HCT116 (cell line): ENCODE results near the gene MICALL1. TPM values are rescaled to one million over a fixed set of nuclear protein-coding genes. Genes with fewer than 3 reads are reported as not detected.

Source experiments
- ATAC-seq: fragments of 200-7000 bp; cut with Tn5 transposase; 2 replicates; pipeline ENCODE4 v1.9.1; 2020; ENCODE audit warnings: mild to moderate bottlenecking, moderate library complexity
- BruUV-seq: library from RNA; stranded (reverse); fragments of 400-500 nt; replicated peaks from 2 replicates; lab custom pipeline; 2021; lab: Mats Ljungman, UMichigan
- CTCF ChIA-PET: fragments of 300-600 bp; sonication (Branson Sonifier 250); formaldehyde crosslinking; loops from one replicate; lab custom pipeline; 2021; ENCODE audit warnings: antibody characterized with exemption; lab: Charles Lee
- POLR2A ChIA-PET: fragments of 300-600, 350-600 bp; sonication (Branson Sonifier 250); formaldehyde crosslinking; loops from one replicate; lab custom pipeline; 2021; ENCODE audit warnings: antibody characterized with exemption; lab: Charles Lee
- RAD21 ChIA-PET, 2 experiments: fragments of 300-600 bp; sonication (Branson Sonifier 250); formaldehyde crosslinking; loops; one replicate each; lab custom pipeline; 2023; ENCODE audit warnings: low total read pairs in 2 of 2; ENCODE audit not compliant: uncharacterized antibody in 2 of 2, unreplicated experiment in 2 of 2, low non-redundant PET in 1 of 2; lab: Charles Lee
- DNase-seq: peaks from one replicate; pipeline ENCODE4 v3.0.0-alpha.2; 2010; ENCODE audit warnings: low read depth, low spot score
- H2AFZ ChIP-seq: fragments of 200-600 bp; shearing (Covaris generic), sonication (generic); 2 replicates; pipeline ENCODE4 v1.6.1; 2017; ENCODE audit warnings: low read depth, mixed run types, mixed read lengths, antibody characterized with exemption, low read length; ENCODE audit not compliant: poor library complexity, severe bottlenecking
- H3K27ac ChIP-seq: 2 replicates; pipeline ENCODE4 v1.5.1; 2012; ENCODE audit warnings: low read depth, low read length
- H3K27me3 ChIP-seq: fragments of 200-600 bp; sonication (generic); 2 replicates; pipeline ENCODE4 v1.6.1; 2016; ENCODE audit warnings: mixed run types, low read length, mixed read lengths; ENCODE audit not compliant: insufficient read depth
- H3K36me3 ChIP-seq, 2 experiments: fragments of 200-500 bp in 1 of 2; fragments of 200-600 bp in 1 of 2; sonication (Bioruptor generic) in 1 of 2; sonication (generic) in 1 of 2; 2 replicates each; pipeline versions ENCODE4 v1.5.1 to v1.6.1; 2014 to 2016; ENCODE audit warnings: low read length in 2 of 2, inconsistent platforms in 1 of 2, mixed read lengths in 1 of 2, mixed run types in 1 of 2; ENCODE audit not compliant: insufficient read depth in 2 of 2, control insufficient read depth in 1 of 2
- H3K4me1 ChIP-seq, 2 experiments: fragments of 200-600 bp in 1 of 2; sonication (generic) in 1 of 2; 2 replicates each; pipeline versions ENCODE4 v1.5.1 to v1.6.1; 2012 to 2017; ENCODE audit warnings: low read length in 2 of 2, inconsistent platforms in 1 of 2, mild to moderate bottlenecking in 1 of 2, mixed read lengths in 1 of 2, mixed run types in 1 of 2, moderate library complexity in 1 of 2; ENCODE audit not compliant: insufficient read depth in 2 of 2, control insufficient read depth in 1 of 2
- H3K4me2 ChIP-seq: fragments of 200-600 bp; sonication (generic); 2 replicates; pipeline ENCODE4 v1.6.1; 2017; ENCODE audit warnings: mixed run types, low read length, mixed read lengths
- H3K4me3 ChIP-seq, 2 experiments: fragments of 200-600 bp in 1 of 2; sonication (generic) in 1 of 2; replicated peaks in 1 of 2; 2 replicates each; pipeline ENCODE4 v1.5.1; 2011 to 2016; ENCODE audit warnings: low read length in 2 of 2, control low read depth in 1 of 2, low read depth in 1 of 2, mild to moderate bottlenecking in 1 of 2, mixed read lengths in 1 of 2, mixed run types in 1 of 2
- H3K79me2 ChIP-seq: fragments of 200-600 bp; sonication (generic); 2 replicates; pipeline ENCODE4 v1.6.1; 2017; ENCODE audit warnings: mild to moderate bottlenecking, mixed run types, low read length, moderate library complexity, mixed read lengths; ENCODE audit not compliant: insufficient read depth
- H3K9ac ChIP-seq: fragments of 200-600 bp; sonication (generic); 2 replicates; pipeline ENCODE4 v1.6.1; 2016; ENCODE audit warnings: low read length, mixed read lengths
- H3K9me2 ChIP-seq: fragments of 200-600 bp; sonication (generic), shearing (Covaris generic); 2 replicates; pipeline ENCODE4 v1.6.1; 2017; ENCODE audit warnings: mixed run types, mild to moderate bottlenecking, moderate library complexity; ENCODE audit not compliant: insufficient read depth
- H3K9me3 ChIP-seq, 2 experiments: fragments of 200-500 bp in 1 of 2; fragments of 200-600 bp in 1 of 2; sonication (Bioruptor generic) in 1 of 2; sonication (generic) in 1 of 2; 2 replicates each; pipeline ENCODE4 v1.6.1; 2014 to 2017; ENCODE audit warnings: low read length in 2 of 2, mixed read lengths in 2 of 2, inconsistent platforms in 1 of 2, low read depth in 1 of 2, mild to moderate bottlenecking in 1 of 2, mixed run types in 1 of 2, moderate library complexity in 1 of 2; ENCODE audit not compliant: control insufficient read depth in 1 of 2, insufficient read depth in 1 of 2
- H4K20me1 ChIP-seq: fragments of 200-600 bp; sonication (generic), shearing (Covaris generic); 2 replicates; pipeline ENCODE4 v1.6.1; 2017; ENCODE audit warnings: mixed run types, mild to moderate bottlenecking, moderate library complexity; ENCODE audit not compliant: insufficient read depth
- SIN3A ChIP-seq: IDR thresholded peaks from 2 replicates; pipeline ENCODE4 v1.6.1; 2012; ENCODE audit warnings: low read depth
- ZFX ChIP-seq: fragments of 450-650 bp; IDR thresholded peaks from 2 replicates; pipeline ENCODE4 v1.6.1; 2017
- intact Hi-C: fragments of 100-400 bp; cut with micrococcal nuclease; formaldehyde crosslinking; loops from 2 replicates; pipeline ENCODE4 v1.10.0; 2022
- total RNA-seq: library from RNA; stranded (reverse); gene quantifications from one replicate; pipeline ENCODE4 v1.2.1, GENCODE V29; 2021; ENCODE audit not compliant: unreplicated experiment
- TF ChIP-seq, protein P1 (sequence below): IDR thresholded peaks from 2 replicates; pipeline ENCODE4 v1.6.1; 2011; ENCODE audit warnings: mild to moderate bottlenecking, low read length, moderate library complexity; ENCODE audit not compliant: insufficient replicate concordance; ENCODE audit errors: extremely low read depth

The MICALL1 gene
- total RNA-seq, 1 experiment from 2014 or later = 35.2 TPM

DNA sequence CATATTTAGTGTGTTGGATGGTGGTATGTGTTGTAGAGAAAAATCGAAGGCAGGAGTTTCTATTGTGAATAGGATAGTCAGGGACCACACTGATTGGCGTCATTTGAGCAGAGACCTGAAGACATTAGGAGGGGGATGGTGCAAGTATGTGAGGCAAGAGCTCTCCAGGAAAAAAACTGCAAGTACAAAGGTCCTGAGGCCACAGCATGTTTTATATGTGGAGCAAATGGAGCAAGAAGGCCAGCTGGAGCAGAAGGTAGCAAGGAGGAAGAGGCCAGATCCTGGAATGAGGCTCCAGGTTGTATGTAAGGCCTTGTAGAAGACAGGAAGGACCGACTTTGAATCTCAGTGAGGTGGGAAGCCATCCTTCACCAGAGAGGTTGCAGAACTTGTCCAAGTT, 14.2 kb upstream of the MICALL1 start (continued):
- TF ChIP-seq, protein P1, sequence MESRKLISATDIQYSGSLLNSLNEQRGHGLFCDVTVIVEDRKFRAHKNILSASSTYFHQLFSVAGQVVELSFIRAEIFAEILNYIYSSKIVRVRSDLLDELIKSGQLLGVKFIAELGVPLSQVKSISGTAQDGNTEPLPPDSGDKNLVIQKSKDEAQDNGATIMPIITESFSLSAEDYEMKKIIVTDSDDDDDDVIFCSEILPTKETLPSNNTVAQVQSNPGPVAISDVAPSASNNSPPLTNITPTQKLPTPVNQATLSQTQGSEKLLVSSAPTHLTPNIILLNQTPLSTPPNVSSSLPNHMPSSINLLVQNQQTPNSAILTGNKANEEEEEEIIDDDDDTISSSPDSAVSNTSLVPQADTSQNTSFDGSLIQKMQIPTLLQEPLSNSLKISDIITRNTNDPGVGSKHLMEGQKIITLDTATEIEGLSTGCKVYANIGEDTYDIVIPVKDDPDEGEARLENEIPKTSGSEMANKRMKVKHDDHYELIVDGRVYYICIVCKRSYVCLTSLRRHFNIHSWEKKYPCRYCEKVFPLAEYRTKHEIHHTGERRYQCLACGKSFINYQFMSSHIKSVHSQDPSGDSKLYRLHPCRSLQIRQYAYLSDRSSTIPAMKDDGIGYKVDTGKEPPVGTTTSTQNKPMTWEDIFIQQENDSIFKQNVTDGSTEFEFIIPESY = no peak
- no peak for TF ChIP-seq SIN3A

DNA sequence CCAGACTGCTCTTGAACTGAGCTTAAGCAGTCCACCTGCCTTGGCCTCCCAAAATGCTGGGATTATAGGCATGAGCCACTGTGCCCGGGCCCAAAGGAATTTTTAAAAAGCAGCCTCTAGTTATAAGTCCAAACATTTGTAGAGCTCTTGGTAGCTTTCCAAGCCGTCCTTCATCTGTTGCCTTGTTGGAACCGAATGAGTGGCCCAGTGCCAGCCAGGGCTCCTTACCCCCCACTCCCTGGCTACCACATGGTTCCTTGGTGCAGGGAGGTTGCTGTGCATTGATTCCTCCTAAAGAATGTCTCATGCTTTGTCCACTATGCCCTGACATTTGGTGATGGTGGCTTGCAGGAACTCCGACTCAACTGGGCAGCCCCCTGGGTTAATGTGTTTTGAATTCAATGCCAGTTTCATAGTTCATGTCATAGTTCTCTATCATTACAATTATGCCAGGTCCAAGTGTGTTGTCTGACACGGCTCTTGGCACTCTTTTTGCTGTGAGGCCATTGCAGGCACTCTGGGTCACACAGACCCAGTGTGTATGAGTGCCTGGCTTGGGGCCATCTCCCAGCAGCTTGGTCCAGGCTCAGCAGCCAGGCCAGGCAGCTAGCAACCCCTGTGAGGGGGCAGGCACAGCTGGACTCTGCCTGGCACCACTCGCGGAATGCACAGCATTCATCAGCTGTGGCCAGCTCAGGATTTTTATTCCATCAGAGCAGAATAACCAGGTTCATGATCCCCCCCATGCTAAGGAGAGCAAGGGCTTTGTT, 13.3 kb upstream of the MICALL1 start:
- Histone ChIP-seq H3K9me2 (no peaks in the 10 kb centered on the region), H3K9ac (no peak overlapping the region), H3K79me2 (peaks cover 5% of the 10 kb centered on the region; the same call in 1 of the 2 replicates), H3K27me3 (no peaks in the 10 kb centered on the region), H2AFZ (no peak overlapping the region), H3K9me3 (no peaks in the 10 kb centered on the region), H3K36me3 (peaks cover 16 to 19% of the 10 kb centered on the region in 2 experiments), H3K4me3 (no peak overlapping the region), H4K20me1 (no peaks in the 10 kb centered on the region), H3K27ac (no peak overlapping the region), H3K4me2 (peak overlapping the region; percentile 3; the same call in 1 of the 2 replicates), H3K4me1 (peaks cover 43 to 52% of the 10 kb centered on the region in 2 experiments)
- ATAC-seq = no peak
- no peak for TF ChIP-seq ZFX
- ChIA-PET CTCF (interaction anchor here (0.9 to 1.5 kb wide), 4 partner anchors 14 to 72 kb away, joined by 3 to 5 read pairs (median 4); partner anchors contain the start of gene MICALL1), RAD21 (interaction anchor here in 1 of 2 experiments (0.6 kb wide), 1 partner anchor 13 kb away, joined by 3 read pairs; the partner anchor contains the start of gene MICALL1), POLR2A (interaction anchor here (1.1 to 1.8 kb wide), 2 partner anchors 13 to 29 kb away, joined by 3 to 7 read pairs; no protein-coding TSS in a partner anchor)
- intact Hi-C loops = no loop called here
- no peak for DNase-seq
- BruUV-seq = no TSS peak
